Measurements from ENCODE around the gene RELB. TPM values are rescaled to one million over a fixed set of nuclear protein-coding genes. Genes with fewer than 3 reads are reported as not detected.

The RELB gene
- total and polyA plus RNA-seq, 2 donors (not counting 3 experiments of a cell fraction or from before 2014, with no cell fraction given), result 13.2 to 14.4 TPM

DNA sequence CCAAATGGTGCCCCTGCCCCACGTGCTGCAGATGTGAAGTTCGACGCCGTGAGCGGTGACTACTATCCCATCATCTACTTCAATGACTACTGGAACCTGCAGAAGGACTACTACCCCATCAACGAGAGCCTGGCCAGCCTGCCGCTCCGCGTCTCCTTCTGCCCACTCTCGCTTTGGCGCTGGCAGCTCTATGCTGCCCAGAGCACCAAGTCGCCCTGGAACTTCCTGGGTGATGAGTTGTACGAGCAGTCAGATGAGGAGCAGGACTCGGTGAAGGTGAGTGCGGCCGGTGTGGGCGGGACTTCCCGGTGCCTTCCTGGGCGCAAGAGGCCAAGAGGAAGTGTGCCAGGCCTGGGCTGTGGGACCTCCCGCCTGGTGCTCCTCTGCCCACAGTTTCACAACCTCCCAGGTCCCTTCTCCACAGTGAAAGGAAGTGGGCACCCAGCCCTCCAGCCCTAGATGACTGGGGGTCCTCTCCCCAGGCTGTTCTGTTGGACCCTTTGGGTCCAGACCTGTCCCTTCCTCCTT lies 14.1 kb upstream of the RELB start:
- ChIA-PET CTCF (interaction anchor here (1.4 kb wide), 1 partner anchor 72 kb away, joined by 4 read pairs; no protein-coding TSS in a partner anchor), POLR2A (no interaction called here)
- H3K4me3 ChIP-seq (replicated peaks in 1 of 3; ENCODE audit: insufficient read depth in 1 of 3, low read depth in 1 of 3, low read length in 3 of 3), result no peak overlapping the region
- H3K4me1 ChIP-seq (ENCODE audit: control insufficient read depth, extremely low read depth, insufficient read depth, low read length), result no peaks in the 10 kb centered on the region
- H3K79me2 ChIP-seq (ENCODE audit: control insufficient read depth, insufficient read depth, low read length), result no peaks in the 10 kb centered on the region
- no peaks in the 10 kb centered on the region for H4K20me1 ChIP-seq (replicated peaks; ENCODE audit: control insufficient read depth, extremely low read depth, insufficient read depth, low read length)
- no peaks in the 10 kb centered on the region for H3K9me1 ChIP-seq (replicated peaks; ENCODE audit: control insufficient read depth, extremely low read depth, insufficient read depth, low read length)
- no peak overlapping the region for H3K9ac ChIP-seq (replicated peaks; ENCODE audit: extremely low read depth, insufficient read depth, low read length)
- dilution Hi-C loops (cut with MboI; ENCODE audit: extremely low pct_ligation_motif_present, low sequenced_read_pairs), result no loop called here
- TF ChIP-seq, protein P1, sequence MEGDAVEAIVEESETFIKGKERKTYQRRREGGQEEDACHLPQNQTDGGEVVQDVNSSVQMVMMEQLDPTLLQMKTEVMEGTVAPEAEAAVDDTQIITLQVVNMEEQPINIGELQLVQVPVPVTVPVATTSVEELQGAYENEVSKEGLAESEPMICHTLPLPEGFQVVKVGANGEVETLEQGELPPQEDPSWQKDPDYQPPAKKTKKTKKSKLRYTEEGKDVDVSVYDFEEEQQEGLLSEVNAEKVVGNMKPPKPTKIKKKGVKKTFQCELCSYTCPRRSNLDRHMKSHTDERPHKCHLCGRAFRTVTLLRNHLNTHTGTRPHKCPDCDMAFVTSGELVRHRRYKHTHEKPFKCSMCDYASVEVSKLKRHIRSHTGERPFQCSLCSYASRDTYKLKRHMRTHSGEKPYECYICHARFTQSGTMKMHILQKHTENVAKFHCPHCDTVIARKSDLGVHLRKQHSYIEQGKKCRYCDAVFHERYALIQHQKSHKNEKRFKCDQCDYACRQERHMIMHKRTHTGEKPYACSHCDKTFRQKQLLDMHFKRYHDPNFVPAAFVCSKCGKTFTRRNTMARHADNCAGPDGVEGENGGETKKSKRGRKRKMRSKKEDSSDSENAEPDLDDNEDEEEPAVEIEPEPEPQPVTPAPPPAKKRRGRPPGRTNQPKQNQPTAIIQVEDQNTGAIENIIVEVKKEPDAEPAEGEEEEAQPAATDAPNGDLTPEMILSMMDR (IDR thresholded peaks at IDR 0.05; ENCODE audit: extremely low read depth in 1 of 2, insufficient read depth in 1 of 2, low read depth in 1 of 2, low read length in 2 of 2), result no peak
- TF ChIP-seq JUN (IDR thresholded peaks at IDR 0.05; ENCODE audit: borderline replicate concordance, insufficient read depth, insufficient read length, low read depth) (no peak), EZH2 (IDR thresholded peaks at IDR 0.05; ENCODE audit: borderline replicate concordance, low read depth, low read length, severe bottlenecking) (no peak), POLR2AphosphoS5 (IDR thresholded peaks at IDR 0.05; ENCODE audit: insufficient read depth, low read depth, low read length) (no peak), GATA2 (IDR thresholded peaks at IDR 0.05; ENCODE audit: insufficient read depth, insufficient read length, low read depth, low read length) (no peak), MYC (IDR thresholded peaks at IDR 0.05; ENCODE audit: low read depth, low read length) (no peak), FOS (IDR thresholded peaks at IDR 0.05; ENCODE audit: borderline replicate concordance, insufficient read depth, low read length) (no peak), POLR2A (IDR thresholded peaks at IDR 0.05; ENCODE audit: low read depth, low read length) (no peak)
- TF ChIP-seq, protein P2, sequence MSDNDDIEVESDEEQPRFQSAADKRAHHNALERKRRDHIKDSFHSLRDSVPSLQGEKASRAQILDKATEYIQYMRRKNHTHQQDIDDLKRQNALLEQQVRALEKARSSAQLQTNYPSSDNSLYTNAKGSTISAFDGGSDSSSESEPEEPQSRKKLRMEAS (IDR thresholded peaks at IDR 0.05; ENCODE audit: insufficient read depth, insufficient read length), result no peak
- peaks cover 6 to 56% of the 10 kb centered on the region in 2 experiments for H3K36me3 ChIP-seq (ENCODE audit: control insufficient read depth in 2 of 2, extremely low read depth in 1 of 2, insufficient read depth in 2 of 2, low read length in 2 of 2)
- no TSS peak for BruUV-seq (replicated peaks)
- no peak overlapping the region for H3K27ac ChIP-seq (ENCODE audit: insufficient read depth, low read depth, low read length)
- no peak overlapping the region for H3K4me2 ChIP-seq (ENCODE audit: insufficient read depth, low read length)
- no peaks in the 10 kb centered on the region for H3K27me3 ChIP-seq (ENCODE audit: control insufficient read depth in 2 of 2, insufficient read depth in 2 of 2, low read length in 2 of 2)
- no peak for FAIRE-seq
- H2AFZ ChIP-seq (ENCODE audit: low read depth, low read length), result no peak overlapping the region
- no peak for DNase-seq (ENCODE audit: low read depth, low spot score)
- no peaks in the 10 kb centered on the region for H3K9me3 ChIP-seq (replicated peaks; ENCODE audit: control insufficient read depth, insufficient read depth, low read length)
- intact Hi-C loops (cut with micrococcal nuclease), result no loop called here
